ENCODE data around the gene LPP.

GRCh38 chr3:188925376-188925775 is 771.4 kb downstream of the LPP start:
- TF ChIP-seq CTCF (IDR thresholded peaks at IDR 0.05; ENCODE audit: low read depth, low read length, poor library complexity, severe bottlenecking), result no peak
- TF ChIP-seq EZH2phosphoT487 (IDR thresholded peaks at IDR 0.05; ENCODE audit: borderline replicate concordance, low read length), result no peak
